HG02852 (cell line): ENCODE data around the gene SARNP.

ENCODE experiments used
- ATAC-seq: cut with Tn5 transposase; IDR thresholded peaks from one replicate; pipeline ENCODE4 v1.9.1; 2021; ENCODE audit warnings: mild to moderate bottlenecking, moderate library complexity; ENCODE audit not compliant: unreplicated experiment

The SARNP gene

DNA sequence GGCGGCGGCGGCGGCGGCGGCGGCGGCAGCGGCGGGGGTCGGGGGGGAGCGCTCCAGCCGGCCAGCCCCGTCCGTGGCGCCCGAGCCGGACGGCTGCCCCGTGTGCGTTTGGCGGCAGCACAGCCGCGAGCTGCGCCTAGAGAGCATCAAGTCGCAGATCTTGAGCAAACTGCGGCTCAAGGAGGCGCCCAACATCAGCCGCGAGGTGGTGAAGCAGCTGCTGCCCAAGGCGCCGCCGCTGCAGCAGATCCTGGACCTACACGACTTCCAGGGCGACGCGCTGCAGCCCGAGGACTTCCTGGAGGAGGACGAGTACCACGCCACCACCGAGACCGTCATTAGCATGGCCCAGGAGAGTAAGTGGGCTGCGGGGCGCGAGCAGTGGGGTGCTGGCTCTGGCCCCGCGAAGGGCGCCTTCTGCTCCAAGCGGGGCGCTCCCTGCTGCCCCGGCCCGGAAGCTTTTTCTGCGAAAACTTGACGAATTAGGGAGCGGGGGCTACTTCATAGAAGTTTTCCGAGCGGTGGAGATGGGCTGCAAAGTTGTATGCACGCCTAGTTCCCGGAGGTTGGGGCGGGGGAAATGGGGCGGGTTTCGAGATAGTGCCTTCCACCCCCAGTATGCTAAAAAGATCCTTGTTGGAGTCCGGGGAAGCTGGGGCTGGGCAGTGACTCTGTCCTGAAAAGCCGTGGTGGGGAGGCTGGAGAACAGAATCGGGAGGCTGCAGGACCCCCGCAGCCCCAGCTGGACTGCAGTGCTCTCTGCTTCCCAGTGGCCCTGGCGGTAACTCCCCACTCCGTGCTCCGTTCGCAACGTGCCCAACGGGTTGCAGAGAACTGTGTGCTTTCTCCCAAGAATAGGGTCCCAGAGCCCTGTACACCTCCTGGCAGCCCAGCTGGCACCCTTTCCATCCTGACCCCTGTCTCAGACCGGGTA lies 73.9 kb downstream of the SARNP start:
- ATAC-seq: peak; percentile 51

DNA sequence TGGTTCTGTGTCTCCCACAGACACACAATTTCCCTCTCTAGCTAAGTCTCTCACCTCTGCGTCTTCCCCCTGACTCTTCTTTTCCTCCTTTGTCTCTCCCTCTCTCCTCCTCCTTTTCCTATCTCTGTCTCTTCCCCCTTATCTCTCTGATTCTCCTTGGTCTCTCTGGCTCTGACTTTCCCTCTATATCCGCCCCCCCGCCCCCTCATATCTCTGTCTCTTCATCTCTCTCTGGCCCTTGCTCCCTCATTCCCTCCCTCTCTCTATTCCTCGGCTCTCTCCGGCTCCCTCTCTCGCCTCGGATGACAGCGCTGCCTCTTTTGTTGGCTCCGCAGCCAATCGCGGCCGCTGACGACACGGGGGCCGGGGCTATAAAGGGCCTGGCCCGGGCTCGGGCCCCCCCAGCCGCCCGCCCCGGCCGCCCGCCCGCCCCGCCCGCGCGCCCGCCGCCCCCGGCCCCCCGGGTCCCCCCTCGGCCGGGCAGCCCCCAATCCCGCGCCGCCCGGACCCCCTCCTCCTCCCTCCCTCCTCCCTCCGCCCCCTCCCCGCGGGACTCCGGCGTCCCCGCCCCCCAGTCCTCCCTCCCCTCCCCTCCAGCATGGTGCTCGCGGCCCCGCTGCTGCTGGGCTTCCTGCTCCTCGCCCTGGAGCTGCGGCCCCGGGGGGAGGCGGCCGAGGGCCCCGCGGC lies 74.7 kb downstream of the SARNP start, which contains the start of gene GDF11:
Gene GDF11 (plus strand): TSS at position 404 of the 687 bp plus-strand sequence. CDS start 195 bp downstream, at position 599.
- ATAC-seq: peak; percentile 38

DNA sequence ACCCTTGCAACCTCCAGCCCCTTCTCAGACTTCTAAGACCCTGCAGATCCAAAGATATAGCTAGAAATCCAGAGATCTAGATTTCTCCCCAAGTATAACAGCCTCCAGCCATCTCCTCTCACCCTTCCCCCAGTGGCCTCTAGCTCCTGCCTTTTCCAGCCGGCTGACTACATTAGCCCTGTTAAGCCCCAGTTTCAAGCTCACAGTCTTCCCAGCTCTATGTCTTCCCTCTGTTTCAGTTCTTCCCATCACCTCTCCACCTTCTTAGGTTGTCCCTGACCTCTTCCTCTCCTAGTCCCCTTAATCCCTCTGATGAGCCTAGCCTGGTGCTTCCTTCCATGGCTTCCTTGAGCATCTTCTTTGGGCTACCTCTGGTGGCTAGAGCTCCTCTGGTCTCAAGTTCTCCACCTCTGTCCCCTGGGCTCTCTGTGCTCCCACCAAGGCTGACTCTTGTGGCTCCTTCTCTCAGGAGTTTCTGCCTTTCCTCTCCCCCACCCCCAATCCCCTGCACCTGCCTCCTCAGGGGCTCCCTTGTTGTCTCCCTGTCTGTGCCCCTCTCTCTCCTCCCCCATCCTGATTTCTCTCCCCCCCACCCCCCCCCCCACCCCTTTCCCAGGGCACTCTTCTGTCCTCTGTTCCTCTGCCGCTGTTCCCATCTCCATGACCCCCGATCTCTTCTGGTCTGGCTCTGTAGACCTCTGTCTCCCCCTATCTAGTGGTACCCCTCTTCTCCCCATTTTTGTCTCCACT lies 75.4 kb downstream of the SARNP start:
- ATAC-seq: no peak

DNA sequence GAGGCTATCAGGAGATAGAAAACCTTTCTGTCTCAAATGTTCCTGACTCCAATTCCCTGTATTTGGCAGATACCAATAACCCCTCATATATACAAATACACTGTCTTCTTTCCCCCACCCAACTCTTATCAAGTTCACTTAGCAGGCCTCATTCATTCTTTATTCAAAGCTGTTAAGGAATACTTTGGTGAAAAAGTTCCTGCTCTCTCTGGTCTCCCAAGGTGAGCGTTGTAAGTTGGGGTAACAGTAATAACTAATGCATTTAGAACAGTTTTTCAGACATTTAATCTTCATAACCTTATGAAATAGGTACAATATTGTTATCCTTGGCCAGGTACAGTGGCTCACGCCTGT lies 78.5 kb downstream of the SARNP start:
- ATAC-seq: no peak

DNA sequence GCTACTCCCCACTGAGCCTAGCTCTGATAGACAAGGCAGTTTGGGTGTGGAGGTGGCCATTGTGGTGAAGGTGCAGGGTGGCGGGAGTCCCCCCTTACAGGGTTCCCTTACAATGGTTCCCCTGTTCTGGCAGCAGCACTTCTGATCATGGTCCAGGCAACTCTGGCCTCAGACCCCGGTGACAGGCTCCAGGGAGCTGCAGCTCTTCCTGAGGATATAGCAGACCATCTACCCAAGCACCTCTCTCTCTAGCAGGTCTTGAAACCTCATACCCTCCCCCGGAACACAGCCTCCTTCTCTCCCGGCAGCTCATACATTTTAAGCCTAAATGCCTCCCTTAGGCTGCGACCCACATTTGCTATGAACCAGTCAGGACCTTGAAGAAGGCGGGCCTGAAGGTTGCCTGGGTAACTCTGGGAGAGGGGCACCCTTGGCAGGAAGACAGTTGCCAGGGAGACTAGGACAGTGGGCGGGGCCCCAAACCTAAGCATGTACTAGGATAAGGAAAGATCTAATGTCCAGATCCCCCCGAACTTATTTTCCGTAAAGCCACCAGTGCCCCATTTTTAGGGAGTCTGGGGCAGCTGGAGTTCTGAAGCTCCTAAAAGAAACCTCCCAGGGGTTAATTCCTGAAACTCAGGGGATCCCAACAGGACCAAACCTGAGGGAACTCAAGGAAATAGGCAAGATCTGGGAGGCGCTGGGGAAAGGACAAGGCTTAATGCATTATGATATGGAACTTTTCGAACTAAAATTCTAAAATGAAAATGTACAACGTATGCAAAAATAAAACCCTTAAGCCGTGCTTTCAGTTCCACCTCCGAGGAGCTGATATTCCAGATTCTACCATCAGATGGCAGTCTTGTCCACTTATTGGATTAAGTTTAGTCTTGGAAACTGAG lies 79.2 kb downstream of the SARNP start:
- ATAC-seq: peak; percentile 80

DNA sequence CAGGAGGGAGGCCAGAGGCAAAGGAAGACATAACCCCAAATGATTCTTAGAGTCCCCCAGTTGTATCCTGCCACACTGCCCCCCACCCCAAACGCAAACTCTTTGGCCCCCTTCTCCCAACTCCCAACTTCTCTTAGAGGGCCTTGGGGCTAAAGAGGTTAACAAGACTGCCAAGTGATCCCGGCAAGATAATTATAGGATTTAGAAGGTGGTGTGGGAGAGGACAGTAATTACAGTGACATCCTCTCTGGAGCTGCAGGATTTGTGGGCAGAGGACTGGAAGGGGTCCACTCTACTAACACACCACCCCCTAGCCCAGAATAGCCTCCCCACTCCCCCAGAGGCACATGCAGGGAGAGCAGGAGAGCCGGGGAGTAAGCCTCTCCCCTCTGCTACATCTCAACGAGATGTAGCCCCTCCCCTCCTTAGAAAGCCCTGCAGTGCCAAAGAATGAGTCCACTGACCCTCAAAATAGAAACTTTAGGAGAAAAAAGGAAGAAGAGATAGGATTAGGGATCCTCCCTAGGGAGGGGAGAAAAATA lies 79.9 kb downstream of the SARNP start:
- ATAC-seq: no peak

DNA sequence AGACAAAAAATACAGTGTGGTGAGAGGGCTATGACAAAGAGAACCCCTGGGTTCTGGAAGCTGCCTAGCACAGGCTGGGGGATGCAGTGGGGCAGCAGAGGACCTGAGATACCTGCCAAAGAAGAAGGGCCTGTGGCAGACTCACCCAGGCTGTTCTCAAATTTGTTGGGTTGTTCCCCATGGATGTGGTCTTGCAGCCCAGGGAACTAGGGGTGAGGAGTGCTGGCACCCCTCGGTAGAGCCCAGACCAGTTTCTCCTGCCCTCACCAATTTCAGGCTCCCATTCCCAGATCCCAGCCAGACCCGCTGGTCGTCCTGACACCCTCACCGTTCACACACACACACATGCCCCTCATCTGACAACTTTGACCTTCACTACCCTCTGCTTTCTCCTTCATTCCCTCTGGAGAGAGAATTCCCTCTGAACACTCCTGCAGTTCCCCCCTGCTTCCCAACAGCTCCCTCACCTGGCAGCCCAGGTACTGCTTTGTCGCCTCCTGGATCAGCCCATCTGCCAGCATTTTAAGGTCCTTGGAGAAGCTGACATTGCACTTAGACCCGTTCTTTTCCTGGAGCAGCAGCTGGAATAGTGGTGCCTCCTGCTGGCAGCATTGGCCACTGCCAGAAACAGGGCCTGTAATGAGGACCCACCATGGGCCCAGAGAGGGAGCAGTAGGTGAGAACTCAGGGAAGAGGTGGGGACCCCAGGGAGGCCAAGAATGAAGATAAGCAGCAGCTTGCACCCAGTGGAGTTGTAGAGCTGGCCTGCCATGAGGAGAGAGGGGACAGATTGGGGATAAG lies 80.5 kb downstream of the SARNP start:
- ATAC-seq: no peak

DNA sequence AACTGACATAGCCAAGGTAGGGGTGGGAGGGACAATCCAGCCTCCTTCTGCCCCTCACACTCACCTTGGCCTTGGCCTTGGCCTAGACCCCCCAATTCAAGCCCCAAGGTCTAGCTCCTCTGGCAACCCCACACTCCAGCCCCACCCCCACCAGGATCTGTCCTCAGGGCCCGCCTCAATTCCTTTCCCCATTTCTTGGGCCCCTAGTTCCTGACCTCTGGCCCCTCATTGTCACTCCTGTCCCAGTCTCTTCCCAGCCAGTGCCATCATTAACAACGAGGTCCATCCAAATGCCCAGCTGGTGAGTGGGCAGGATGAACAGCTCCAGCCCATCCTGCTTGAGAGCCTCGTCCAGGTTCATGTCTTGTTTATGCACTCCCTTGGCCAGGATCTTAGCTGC lies 81.4 kb downstream of the SARNP start:
- ATAC-seq: no peak

DNA sequence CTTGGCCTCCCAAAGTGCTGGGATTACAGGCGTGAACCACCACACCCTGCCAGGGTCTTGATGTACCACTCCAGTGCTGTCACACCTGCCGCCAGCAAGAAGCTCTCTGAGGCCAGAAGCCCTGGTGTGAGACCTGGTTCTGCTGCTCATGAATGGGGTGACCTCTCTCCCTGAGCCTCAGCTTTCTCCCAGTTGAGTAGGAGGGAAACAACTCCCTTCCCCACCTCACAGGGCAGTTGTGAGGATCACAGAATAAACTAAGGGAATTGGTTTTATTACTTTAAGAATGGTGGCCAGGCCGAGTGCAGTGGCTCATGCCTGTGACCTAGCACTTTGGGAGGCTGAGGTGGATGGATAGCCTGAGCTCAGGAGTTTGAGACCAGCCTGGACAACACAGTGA lies 82.9 kb downstream of the SARNP start:
- ATAC-seq: no peak

DNA sequence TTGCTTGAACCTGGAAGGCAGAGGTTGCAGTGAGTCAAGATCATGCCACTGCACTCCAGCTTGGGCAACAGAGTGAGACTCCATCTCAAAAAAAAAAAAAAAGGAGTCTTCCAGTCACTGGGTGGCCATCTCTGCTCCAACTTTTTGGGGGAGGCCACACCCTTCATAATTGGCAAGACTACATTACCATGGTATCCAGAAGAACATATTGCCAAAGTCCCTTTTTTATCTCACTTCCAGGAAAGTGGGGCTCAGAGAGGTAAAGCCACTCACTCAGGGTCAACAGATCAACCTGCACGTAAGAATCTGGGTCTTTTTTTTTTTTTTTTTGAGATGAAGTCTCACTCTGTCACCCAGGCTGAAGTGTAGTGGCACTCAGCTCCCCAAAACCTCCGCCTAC lies 83.7 kb downstream of the SARNP start:
- no peak for ATAC-seq

DNA sequence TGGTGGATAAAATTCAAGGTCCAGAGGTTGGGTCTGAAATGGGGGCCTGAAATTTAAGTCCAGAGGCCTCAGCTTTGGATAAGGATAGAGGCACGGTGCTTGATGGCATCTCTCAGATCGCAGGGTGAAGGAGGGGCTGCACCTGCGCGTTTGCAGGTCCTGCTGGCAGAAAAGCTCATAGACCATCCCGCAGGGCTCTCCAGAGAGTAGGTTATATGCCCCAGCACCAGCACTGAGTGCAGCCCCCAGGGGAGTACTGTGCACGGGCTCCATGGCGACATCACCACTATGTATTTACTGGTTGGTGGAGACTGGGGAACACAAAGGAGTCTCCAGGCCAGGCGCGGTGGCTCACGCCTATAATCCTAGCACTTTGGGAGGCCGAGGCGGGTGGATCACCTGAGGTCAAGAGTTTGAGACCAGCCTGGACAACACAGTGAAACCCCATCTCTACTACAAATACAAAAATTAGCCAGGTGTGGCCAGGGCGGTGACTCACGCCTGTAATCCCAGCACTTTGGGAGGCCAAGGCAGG lies 84.4 kb downstream of the SARNP start:
- ATAC-seq: no peak

DNA sequence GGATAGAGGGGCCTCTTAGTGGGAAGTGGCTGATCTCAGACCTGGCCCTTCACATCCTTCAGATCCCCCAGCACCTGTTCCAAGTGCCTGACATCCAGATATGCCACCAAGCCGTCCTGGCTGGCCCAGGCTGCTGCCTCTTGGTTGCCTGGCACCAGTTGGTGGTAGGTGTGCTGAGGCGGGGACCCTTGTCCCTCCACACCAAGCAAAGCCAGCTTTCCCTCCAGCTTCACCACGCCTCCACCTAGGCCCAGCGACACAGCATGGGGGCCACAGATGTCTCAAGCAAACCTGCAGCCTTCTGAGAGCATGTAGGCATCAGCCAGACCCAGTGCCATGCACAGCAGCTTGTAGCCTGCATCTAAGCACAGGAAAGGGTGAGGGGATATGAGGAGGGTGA lies 85.2 kb downstream of the SARNP start:
- no peak for ATAC-seq

DNA sequence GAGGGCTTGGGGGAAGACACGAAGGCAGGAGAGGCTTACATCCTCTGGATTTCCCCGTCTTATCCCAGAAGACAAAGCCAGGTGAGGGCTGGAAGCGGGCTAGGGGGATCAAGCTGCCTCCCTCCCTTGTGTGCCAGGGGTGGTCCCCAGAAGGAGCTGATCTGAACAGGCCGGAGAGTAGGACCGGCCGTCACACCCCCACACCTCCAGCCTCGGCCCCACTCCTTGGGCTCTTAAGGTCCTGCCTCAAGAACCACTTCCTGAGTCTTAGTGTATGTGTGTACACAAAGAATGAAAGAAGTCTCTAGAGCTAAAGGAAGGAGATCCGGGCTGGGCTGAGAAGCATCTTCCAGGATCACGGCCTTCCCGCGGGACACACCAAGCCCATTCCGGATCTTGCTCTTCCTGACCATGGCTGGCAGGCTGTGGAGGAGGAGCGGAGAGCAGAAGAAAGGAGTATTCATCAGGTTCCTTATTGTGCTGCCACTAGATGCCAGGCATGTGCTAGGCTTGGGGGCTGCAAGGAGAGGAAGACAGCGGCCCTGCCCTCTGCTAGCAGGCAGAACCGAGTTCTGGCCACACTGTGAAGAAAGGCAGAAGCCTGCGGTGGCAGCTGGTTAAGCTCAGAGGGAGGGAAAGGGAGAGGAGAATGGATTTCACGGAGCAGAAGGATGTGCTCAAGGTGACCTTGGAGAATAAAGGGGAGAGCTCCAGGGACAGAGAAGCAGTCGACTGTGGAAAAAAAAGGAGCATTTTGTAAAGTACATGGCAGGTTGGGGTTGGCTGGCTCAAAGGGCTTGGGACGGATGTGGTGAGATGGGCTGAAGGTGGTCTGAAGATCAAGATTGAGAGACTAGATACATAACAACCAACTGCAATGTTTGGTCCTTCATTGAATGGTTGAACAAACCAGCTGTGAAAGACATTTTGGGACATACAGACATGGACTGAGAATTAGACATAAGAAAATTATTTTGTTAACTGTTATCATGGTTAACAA lies 87.4 kb downstream of the SARNP start:
- peak; percentile 37 for ATAC-seq

DNA sequence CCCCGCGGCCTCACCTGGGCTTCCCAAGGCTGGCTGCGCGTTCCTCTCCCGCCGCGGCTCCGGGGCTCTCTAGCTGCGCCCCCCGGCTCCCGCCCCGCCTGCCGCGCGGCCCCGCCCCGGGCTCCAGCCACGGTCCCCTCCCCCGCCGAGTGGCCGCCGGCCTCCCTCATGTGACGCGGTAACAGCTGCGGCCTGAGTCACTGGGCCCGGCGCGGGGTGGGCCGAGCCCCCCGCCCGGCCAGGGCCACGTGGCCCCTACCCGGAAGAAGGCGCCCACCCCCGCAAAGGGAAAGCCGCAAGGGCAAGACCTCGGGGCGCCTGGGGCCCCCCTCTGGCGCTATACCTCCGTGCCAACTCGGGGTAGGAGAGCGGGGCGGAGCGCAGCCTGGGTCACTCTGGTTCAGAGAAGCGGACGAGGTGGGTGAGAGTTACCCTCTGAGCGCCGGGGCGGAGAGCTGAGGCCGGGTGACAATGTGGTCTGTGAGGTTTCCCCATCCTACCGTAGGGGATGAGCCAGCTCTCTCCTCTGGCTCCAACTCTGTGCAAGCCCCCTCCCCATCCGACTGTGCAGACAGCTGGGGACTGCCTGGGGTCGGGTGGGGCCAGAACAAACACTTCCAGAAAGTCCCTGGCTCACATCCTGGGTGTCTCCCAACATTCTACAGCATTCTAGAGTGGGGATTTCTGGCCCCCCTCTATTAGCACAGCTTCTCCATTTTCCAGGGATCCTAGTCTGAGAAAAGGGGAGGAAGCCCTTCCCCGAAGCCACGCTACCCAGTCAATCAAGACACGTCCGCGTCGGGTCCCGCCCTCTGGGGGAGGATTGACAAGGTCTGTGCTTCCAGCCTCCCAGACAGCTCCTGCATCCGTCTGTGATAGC lies 88.3 kb downstream of the SARNP start, which contains the start of gene CD63:
Gene CD63 (minus strand): TSS at position 71 of the 880 bp plus-strand sequence. CDS start 668 bp downstream, outside the sequence.
- peak; percentile 64 for ATAC-seq

DNA sequence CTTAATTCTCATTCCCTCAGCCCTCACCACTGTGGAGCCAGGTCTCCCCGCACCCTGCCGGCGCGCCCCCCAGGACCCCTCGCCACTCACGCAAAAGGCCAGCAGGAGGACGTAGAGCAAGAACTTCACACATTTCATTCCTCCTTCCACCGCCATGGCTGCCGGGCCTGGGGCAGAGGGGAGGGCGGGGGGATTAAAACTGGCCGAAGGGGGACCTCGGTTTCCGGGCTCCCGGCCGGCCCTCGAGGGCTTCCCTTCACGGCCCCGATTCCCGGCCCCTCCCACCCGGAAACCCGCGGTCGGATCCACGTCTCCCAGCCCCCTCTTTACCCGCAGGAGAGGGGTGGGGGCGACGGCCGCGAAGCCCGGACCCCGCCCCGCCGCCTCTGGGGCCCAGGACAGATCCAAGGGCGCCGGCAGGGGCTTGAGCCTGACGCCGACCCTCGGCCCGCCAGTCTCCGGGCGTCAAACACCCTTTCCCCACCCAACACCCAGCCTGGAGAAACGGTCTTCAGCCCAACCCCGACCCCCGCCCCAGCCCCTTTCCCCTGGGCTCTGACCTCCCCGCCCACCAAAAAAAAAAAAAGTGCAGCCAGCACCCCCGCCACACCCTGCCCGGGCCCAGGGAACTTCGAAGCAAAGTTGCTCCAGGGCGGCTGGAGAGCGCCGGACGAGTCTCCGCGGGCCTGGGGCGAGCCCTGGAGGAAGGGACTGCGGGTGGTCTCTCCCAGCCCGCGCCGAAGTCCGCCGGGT lies 89.2 kb downstream of the SARNP start:
- ATAC-seq: peak; percentile 26

DNA sequence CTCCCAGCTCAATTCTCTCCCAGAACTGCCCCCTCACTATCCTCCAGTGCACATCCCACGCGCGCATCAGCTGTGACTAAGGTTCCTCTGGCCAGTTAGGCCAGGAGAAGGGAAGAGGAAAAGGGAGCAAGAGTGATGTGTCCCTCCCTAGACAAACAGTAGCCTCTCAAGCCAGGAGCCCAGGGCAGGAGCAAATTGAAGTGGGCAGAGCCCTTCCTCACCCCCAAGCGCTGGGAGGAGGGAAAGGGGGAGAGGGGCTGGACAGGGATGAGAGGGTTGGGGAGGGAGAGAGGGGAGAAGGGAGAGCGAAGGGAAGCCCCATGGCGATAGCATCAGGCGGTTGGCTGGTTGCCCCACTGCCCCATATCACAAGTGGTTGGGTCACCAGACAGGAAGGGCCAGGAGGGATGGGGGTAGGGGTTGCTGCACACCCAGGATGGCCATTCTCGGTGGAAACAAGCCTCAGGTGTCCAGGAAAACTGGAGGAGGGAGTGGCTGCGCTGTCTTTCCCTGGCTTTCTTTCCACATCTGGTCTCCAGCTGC lies 89.8 kb downstream of the SARNP start:
- no peak for ATAC-seq
